Osteoblast (primary cell): ENCODE data around the gene NR2C1. TPM values are rescaled to one million over a fixed set of nuclear protein-coding genes. Genes with fewer than 3 reads are reported as not detected.
"Not testable (repeated sequence)": the region's sequence is repeated elsewhere in the genome, so short reads cannot be mapped to it uniquely, and the experiment has no call there.

ENCODE experiments used
- DNase-seq: peaks from one replicate; pipeline ENCODE4 v3.0.0; 2011; ENCODE audit warnings: low spot score, mixed read lengths; ENCODE audit not compliant: insufficient read length; ENCODE audit errors: missing footprints
- H2AFZ ChIP-seq: 2 replicates; pipeline ENCODE4 v1.6.0; 2011; ENCODE audit warnings: mild to moderate bottlenecking, low read length
- H3K27ac ChIP-seq: 2 replicates; pipeline ENCODE4 v1.5.1; 2011; ENCODE audit warnings: mild to moderate bottlenecking, low read depth, low read length, moderate library complexity
- H3K27me3 ChIP-seq: 2 replicates; pipeline ENCODE4 v1.6.0; 2012; ENCODE audit warnings: mild to moderate bottlenecking, control low read depth, inconsistent platforms, low read length, moderate library complexity; ENCODE audit not compliant: insufficient read depth
- H3K36me3 ChIP-seq: 2 replicates; pipeline ENCODE4 v1.5.1; 2011; ENCODE audit warnings: mild to moderate bottlenecking, low read length, control low read depth, moderate library complexity; ENCODE audit not compliant: insufficient read depth
- H3K4me1 ChIP-seq: 2 replicates; pipeline ENCODE4 v1.5.1; 2011; ENCODE audit warnings: mild to moderate bottlenecking, low read length, control low read depth, moderate library complexity; ENCODE audit not compliant: insufficient read depth
- H3K4me2 ChIP-seq: 2 replicates; pipeline ENCODE4 v1.6.0; 2011; ENCODE audit warnings: mild to moderate bottlenecking, low read length; ENCODE audit not compliant: insufficient read depth
- H3K4me3 ChIP-seq: fragments of 200-600 bp; sonication (generic); 3 replicates; pipeline ENCODE4 v1.5.1; 2012; ENCODE audit warnings: mild to moderate bottlenecking, low read length, inconsistent platforms; ENCODE audit not compliant: insufficient read depth
- H3K79me2 ChIP-seq: 2 replicates; pipeline ENCODE4 v1.6.0; 2012; ENCODE audit warnings: mild to moderate bottlenecking, low read length, control low read depth, inconsistent platforms; ENCODE audit not compliant: insufficient read depth
- H3K9me3 ChIP-seq: 2 replicates; pipeline ENCODE4 v1.5.1; 2011; ENCODE audit warnings: low read depth, low read length, control low read depth
- H4K20me1 ChIP-seq: 2 replicates; pipeline ENCODE4 v1.6.0; 2012; ENCODE audit warnings: mild to moderate bottlenecking, low read length, control low read depth; ENCODE audit not compliant: insufficient read depth
- CTCF ChIP-seq: IDR thresholded peaks from 2 replicates; pipeline ENCODE4 v1.5.1; 2011; ENCODE audit warnings: mild to moderate bottlenecking, low read depth, low read length, moderate library complexity; ENCODE audit errors: extremely low read depth
- total RNA-seq: library from RNA; depleted of rRNA; stranded (reverse); fragments of >200 nt; gene quantifications from 2 replicates; pipeline ENCODE4 v1.2.3, GENCODE V29; 2012

NR2C1 gene
- total RNA-seq, 1 donor: 22.1 TPM

DNA sequence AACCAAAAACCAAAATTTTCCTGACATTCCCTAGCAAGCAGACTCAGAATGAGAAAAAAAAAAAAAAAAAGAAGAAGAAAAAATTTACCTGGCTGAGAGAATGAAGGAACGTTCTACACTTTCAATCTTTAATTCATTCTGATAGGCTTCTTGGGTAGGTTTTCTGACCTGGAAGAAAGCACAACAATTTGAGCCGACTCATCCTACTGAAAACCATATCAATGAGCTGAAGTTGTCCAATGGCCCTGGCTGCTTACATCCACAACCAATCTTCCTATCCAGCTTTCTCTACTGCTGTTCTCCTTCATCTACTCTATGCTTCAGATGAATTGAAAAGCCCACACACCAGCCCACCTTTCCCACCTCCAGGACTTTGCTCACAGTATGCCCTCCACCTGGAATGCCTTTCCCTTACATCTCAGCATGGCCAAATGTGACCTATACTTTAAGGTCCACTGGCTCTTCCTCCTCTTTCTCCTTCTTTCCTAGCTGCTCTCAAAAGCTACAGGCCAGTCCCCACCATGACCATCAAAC, 31.6 kb upstream of the NR2C1 start:
- Histone ChIP-seq H3K27me3 (no peaks in the 10 kb centered on the region), H3K4me3 (no peak overlapping the region), H2AFZ (no peak overlapping the region), H3K4me2 (no peak overlapping the region), H3K4me1 (peaks cover 14% of the 10 kb centered on the region), H4K20me1 (no peaks in the 10 kb centered on the region), H3K9me3 (no peaks in the 10 kb centered on the region), H3K27ac (no peak overlapping the region), H3K36me3 (peaks cover 12% of the 10 kb centered on the region), H3K79me2 (no peaks in the 10 kb centered on the region)
- DNase-seq: no peak
- TF ChIP-seq CTCF: no peak

- H3K4me2 ChIP-seq: peak overlapping the region; percentile 59
Observed at GRCh38 chr12:95102916-95103671, 29.7 kb upstream of the NR2C1 start.

DNA sequence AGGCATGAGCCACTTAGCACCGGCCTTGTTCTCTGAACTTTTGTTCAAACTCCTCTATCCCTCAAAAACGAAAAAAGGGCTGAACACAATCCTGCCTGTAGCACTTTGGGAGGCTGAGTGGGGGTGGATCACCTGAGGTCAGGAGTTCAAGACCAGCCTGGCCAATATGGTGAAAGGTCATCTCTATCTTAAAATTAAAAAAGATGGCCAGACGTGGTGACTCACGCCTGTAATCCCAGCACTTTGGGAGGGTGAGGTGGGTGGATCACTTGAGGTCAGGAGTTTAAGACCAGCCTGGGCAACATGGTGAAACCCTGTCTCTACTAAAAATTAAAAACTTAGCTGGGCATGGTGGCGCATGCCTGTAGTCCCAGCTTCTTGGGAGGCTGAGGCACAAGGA, 28.5 kb upstream of the NR2C1 start:
- not testable (repeated sequence) for H3K9me3 ChIP-seq, H3K27ac ChIP-seq, H3K36me3 ChIP-seq, H3K4me3 ChIP-seq, DNase-seq, H3K4me2 ChIP-seq, H2AFZ ChIP-seq, H3K27me3 ChIP-seq, H3K79me2 ChIP-seq, H4K20me1 ChIP-seq
- H3K4me1 ChIP-seq: peaks cover 29% of the 10 kb centered on the region

More at GRCh38 chr12:95102916-95103671, 29.7 kb upstream of the NR2C1 start:
- Histone ChIP-seq H3K9me3 (no peaks in the 10 kb centered on the region), H3K4me3 (no peak overlapping the region), H2AFZ (no peak overlapping the region), H3K27me3 (no peaks in the 10 kb centered on the region), H3K79me2 (no peaks in the 10 kb centered on the region), H3K27ac (peak overlapping the region; percentile 64), H4K20me1 (no peaks in the 10 kb centered on the region), H3K36me3 (peaks cover 3% of the 10 kb centered on the region), H3K4me1 (peaks cover 21% of the 10 kb centered on the region)
- DNase-seq: peak; percentile 95
- no peak for TF ChIP-seq CTCF

DNA sequence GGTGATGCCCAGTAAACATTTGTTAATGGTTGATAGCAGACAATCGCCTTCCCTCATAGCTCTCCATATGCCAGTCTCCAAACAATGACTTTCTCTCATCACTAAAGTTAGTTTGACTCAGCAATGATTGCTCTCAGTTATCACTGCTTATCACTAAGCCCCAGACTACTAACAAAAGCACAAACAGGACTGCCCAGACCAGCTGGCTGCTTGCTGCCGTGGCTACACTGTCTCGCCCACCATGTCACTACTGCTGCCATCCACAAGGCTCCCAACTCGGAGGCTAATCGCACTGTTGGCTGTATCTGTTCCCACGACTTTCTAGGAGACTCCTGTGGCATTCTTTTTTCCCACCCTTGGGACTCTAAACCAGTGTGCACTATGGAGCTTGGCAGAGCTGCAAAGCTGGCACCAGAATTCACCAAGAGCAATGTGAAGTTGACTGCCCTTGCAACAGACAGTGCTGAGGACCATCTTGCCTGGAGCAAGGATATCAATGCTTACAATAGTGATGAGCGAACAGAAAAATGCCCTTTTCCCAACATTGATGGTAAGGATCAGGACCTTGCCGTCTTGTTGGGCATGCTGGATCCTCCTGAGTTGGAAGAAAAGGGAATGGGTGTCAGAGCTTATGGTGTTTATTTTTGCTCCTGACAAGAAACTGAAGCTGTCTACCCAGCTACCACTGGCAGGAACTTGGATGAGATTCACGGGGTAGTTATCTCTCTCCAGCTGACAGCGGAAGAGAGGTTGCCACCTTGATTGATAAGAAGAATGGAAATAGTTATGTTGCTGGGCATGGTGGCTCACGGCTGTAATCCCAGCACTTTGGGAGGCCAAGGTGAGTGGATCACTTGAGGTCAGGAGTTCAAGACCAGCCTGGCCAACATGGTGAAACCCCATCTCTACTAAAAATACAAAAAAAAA, 27.1 kb upstream of the NR2C1 start:
- Histone ChIP-seq H3K79me2 (no peaks in the 10 kb centered on the region), H3K4me1 (peaks cover 34% of the 10 kb centered on the region), H4K20me1 (no peaks in the 10 kb centered on the region), H3K27ac (no peak overlapping the region), H3K4me2 (no peak overlapping the region), H2AFZ (no peak overlapping the region), H3K9me3 (no peaks in the 10 kb centered on the region), H3K27me3 (no peaks in the 10 kb centered on the region), H3K36me3 (no peaks in the 10 kb centered on the region), H3K4me3 (no peak overlapping the region)
- no peak for TF ChIP-seq CTCF
- DNase-seq: no peak
